ENCODE results near the gene MAN1A2. TPM values are rescaled to one million over a fixed set of nuclear protein-coding genes. Genes with fewer than 3 reads are reported as not detected.

MAN1A2 gene
- total RNA-seq, 1 experiment from 2014 or later: 28.7 TPM

- Histone ChIP-seq H3K27ac (ENCODE audit: low read length) (no peak overlapping the region), H3K4me3 (ENCODE audit: low read depth in 2 of 2, low read length in 2 of 2) (no peak overlapping the region)
Measured at GRCh38 chr1:117527074-117527473, 159.8 kb downstream of the MAN1A2 start.

GRCh38 chr1:117527566-117528102 lies 160.4 kb downstream of the MAN1A2 start:
- intact Hi-C loops (cut with micrococcal nuclease; ENCODE audit: unreplicated experiment) (no loop called here), in situ Hi-C loops (cut with HindIII; ENCODE audit: low pct_unique_long_range_greater_than_20kb, low sequenced_read_pairs) (no loop called here)
- H3K4me1 ChIP-seq (ENCODE audit: control insufficient read depth, insufficient read depth, low read length): no peaks in the 10 kb centered on the region
- CTCF ChIA-PET: no interaction called here
- H3K27ac ChIP-seq (ENCODE audit: low read length): no peak overlapping the region
- no peaks in the 10 kb centered on the region for H3K36me3 ChIP-seq (ENCODE audit: control insufficient read depth, insufficient read depth, low read length)
- no peaks in the 10 kb centered on the region for H3K9me3 ChIP-seq (ENCODE audit: control insufficient read depth, insufficient read depth, low read depth, low read length)
- no peak for TF ChIP-seq CTCF (IDR thresholded peaks at IDR 0.05)
- no peak for TF ChIP-seq TCF7L2 (IDR thresholded peaks at IDR 0.05; ENCODE audit: low read depth, low read length)
- TF ChIP-seq POLR2AphosphoS5 (IDR thresholded peaks at IDR 0.05; ENCODE audit: low read depth, low read length): no peak
- TF ChIP-seq, protein P1, sequence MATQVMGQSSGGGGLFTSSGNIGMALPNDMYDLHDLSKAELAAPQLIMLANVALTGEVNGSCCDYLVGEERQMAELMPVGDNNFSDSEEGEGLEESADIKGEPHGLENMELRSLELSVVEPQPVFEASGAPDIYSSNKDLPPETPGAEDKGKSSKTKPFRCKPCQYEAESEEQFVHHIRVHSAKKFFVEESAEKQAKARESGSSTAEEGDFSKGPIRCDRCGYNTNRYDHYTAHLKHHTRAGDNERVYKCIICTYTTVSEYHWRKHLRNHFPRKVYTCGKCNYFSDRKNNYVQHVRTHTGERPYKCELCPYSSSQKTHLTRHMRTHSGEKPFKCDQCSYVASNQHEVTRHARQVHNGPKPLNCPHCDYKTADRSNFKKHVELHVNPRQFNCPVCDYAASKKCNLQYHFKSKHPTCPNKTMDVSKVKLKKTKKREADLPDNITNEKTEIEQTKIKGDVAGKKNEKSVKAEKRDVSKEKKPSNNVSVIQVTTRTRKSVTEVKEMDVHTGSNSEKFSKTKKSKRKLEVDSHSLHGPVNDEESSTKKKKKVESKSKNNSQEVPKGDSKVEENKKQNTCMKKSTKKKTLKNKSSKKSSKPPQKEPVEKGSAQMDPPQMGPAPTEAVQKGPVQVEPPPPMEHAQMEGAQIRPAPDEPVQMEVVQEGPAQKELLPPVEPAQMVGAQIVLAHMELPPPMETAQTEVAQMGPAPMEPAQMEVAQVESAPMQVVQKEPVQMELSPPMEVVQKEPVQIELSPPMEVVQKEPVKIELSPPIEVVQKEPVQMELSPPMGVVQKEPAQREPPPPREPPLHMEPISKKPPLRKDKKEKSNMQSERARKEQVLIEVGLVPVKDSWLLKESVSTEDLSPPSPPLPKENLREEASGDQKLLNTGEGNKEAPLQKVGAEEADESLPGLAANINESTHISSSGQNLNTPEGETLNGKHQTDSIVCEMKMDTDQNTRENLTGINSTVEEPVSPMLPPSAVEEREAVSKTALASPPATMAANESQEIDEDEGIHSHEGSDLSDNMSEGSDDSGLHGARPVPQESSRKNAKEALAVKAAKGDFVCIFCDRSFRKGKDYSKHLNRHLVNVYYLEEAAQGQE (IDR thresholded peaks at IDR 0.05; ENCODE audit: insufficient read depth in 1 of 2, low read depth in 2 of 2, low read length in 1 of 2): no peak
- TF ChIP-seq SIN3A (IDR thresholded peaks at IDR 0.05; ENCODE audit: borderline replicate concordance, insufficient read depth, low read depth, low read length): no peak
- POLR2A ChIA-PET: no interaction called here
- ATAC-seq: no peak
- DNase-seq (ENCODE audit: low read depth, low spot score): no peak
- no peaks in the 10 kb centered on the region for H3K27me3 ChIP-seq (ENCODE audit: control insufficient read depth, insufficient read depth, low read length)
- BruUV-seq (replicated peaks): no TSS peak
- H3K4me3 ChIP-seq (ENCODE audit: low read depth in 2 of 2, low read length in 2 of 2): no peak overlapping the region

More at GRCh38 chr1:117527074-117527473, 159.8 kb downstream of the MAN1A2 start:
- Histone ChIP-seq H3K27me3 (ENCODE audit: control insufficient read depth, insufficient read depth, low read length) (no peaks in the 10 kb centered on the region), H3K9me3 (ENCODE audit: control insufficient read depth, insufficient read depth, low read depth, low read length) (no peaks in the 10 kb centered on the region), H3K4me1 (ENCODE audit: control insufficient read depth, insufficient read depth, low read length) (no peaks in the 10 kb centered on the region), H3K36me3 (ENCODE audit: control insufficient read depth, insufficient read depth, low read length) (no peaks in the 10 kb centered on the region)
- ATAC-seq (no peak), DNase-seq (ENCODE audit: low read depth, low spot score) (no peak)
- BruUV-seq (replicated peaks): no TSS peak
- in situ Hi-C loops (cut with HindIII; ENCODE audit: low pct_unique_long_range_greater_than_20kb, low sequenced_read_pairs) (no loop called here), intact Hi-C loops (cut with micrococcal nuclease; ENCODE audit: unreplicated experiment) (no loop called here)
- POLR2A ChIA-PET: interaction anchor here (0.7 kb wide), 1 partner anchor 79 kb away, joined by 3 read pairs; no protein-coding TSS in a partner anchor
- TF ChIP-seq POLR2AphosphoS5 (IDR thresholded peaks at IDR 0.05; ENCODE audit: low read depth, low read length): no peak
- no peak for TF ChIP-seq SIN3A (IDR thresholded peaks at IDR 0.05; ENCODE audit: borderline replicate concordance, insufficient read depth, low read depth, low read length)
- TF ChIP-seq, protein P1 (IDR thresholded peaks at IDR 0.05; ENCODE audit: insufficient read depth in 1 of 2, low read depth in 2 of 2, low read length in 1 of 2): no peak
- TF ChIP-seq CTCF (IDR thresholded peaks at IDR 0.05): no peak
- TF ChIP-seq TCF7L2 (IDR thresholded peaks at IDR 0.05; ENCODE audit: low read depth, low read length): no peak
- CTCF ChIA-PET: no interaction called here

All from Panc1 (cell line).